Small intestine (tissue), 7 donors: Measurements from ENCODE around the gene MCCC2. TPM values are rescaled to one million over a fixed set of nuclear protein-coding genes. Genes with fewer than 3 reads are reported as not detected.
A peak's percentile ranks its signal among the peaks of the same experiment; 100 is the strongest.
"Not testable (repeated sequence)": the region's sequence is repeated elsewhere in the genome, so short reads cannot be mapped to it uniquely, and the experiment has no call there.

Experiments
- DNase-seq, 2 donors: peaks; one replicate each; pipeline versions ENCODE4 v3.0.0 to v3.0.0-alpha.2; 2013
- FAIRE-seq: peaks from 2 replicates; lab custom pipeline; 2012; peaks lifted over from hg19 to GRCh38; lab: Jason Lieb, UNC
- H3K27ac ChIP-seq, 3 donors: one replicate each; pipeline ENCODE4 v1.5.1; 2013; ENCODE audit warnings: low read length in 2 of 3, mild to moderate bottlenecking in 2 of 3, control low read depth in 1 of 3, inconsistent platforms in 1 of 3, low read depth in 1 of 3, moderate library complexity in 1 of 3
- H3K27me3 ChIP-seq, 3 donors: one replicate each; pipeline ENCODE4 v1.6.1; 2013; ENCODE audit warnings: low read length in 3 of 3, inconsistent platforms in 1 of 3; ENCODE audit not compliant: control insufficient read depth in 3 of 3, insufficient read depth in 3 of 3
- H3K36me3 ChIP-seq, 3 donors: one replicate each; pipeline ENCODE4 v1.6.1; 2013; ENCODE audit warnings: low read length in 3 of 3, inconsistent platforms in 1 of 3, low read depth in 1 of 3, mild to moderate bottlenecking in 1 of 3, moderate library complexity in 1 of 3; ENCODE audit not compliant: control insufficient read depth in 3 of 3, insufficient read depth in 2 of 3
- H3K4me1 ChIP-seq, 3 donors: one replicate each; pipeline ENCODE4 v1.6.1; 2013; ENCODE audit warnings: low read length in 2 of 3, inconsistent platforms in 1 of 3, low read depth in 1 of 3, mild to moderate bottlenecking in 1 of 3, moderate library complexity in 1 of 3; ENCODE audit not compliant: control insufficient read depth in 3 of 3, insufficient read depth in 2 of 3
- H3K4me3 ChIP-seq, 3 donors: one replicate each; pipeline ENCODE4 v1.5.1; 2013; ENCODE audit warnings: low read length in 3 of 3, control low read depth in 1 of 3, inconsistent platforms in 1 of 3, low read depth in 1 of 3, mild to moderate bottlenecking in 1 of 3, moderate library complexity in 1 of 3
- H3K9me3 ChIP-seq, 2 donors: one replicate each; pipeline ENCODE4 v1.6.1; 2013; ENCODE audit warnings: low read depth in 1 of 2, low read length in 1 of 2; ENCODE audit not compliant: control insufficient read depth in 2 of 2, insufficient read depth in 1 of 2
- WGBS, 3 donors: extraction: QIAGEN DNeasy Blood & Tissue Kit; methylation state at CpG; one replicate each; pipeline ENCODE4 v1.1.7; 2013; 5-methylcytosine and 5-hydroxymethylcytosine counted together
- polyA plus RNA-seq, 4 donors: library from polyadenylated mRNA; stranded (reverse) in 3 of 4; unstranded in 1 of 4; fragments of 200-250 nt in 3 of 4; fragments of 120-200 nt in 1 of 4; gene quantifications; one replicate each; pipeline versions ENCODE4 v1.2.1 to v1.2.3, GENCODE V29; 2013
- donor health status: healthy with polysubstance abuse.
- donor health status: control.
- donor health status: control.
- donor health status: Bipolar disorder and iron deficiency.
- donor health status: healthy.

The MCCC2 gene
- polyA plus RNA-seq, 4 donors = 24.9 to 44.9 (median 39.0) TPM

GRCh38 chr5:71658916-71659662, 71.9 kb downstream of the MCCC2 start:
- Histone ChIP-seq H3K4me3 (no peak overlapping the region), H3K4me1 (no peaks in the 10 kb centered on the region), H3K27ac (no peak overlapping the region), H3K36me3 (peaks cover 6 to 11% (median 8%) of the 10 kb centered on the region in 3 donors), H3K27me3 (no peaks in the 10 kb centered on the region), H3K9me3 (no peaks in the 10 kb centered on the region)
- DNase-seq = peak; percentile 11 to 27
- FAIRE-seq = no peak
- WGBS, 3 donors = 72 to 85% (median 82%) methylated on average over 3 of the region's 3 CpGs

DNA sequence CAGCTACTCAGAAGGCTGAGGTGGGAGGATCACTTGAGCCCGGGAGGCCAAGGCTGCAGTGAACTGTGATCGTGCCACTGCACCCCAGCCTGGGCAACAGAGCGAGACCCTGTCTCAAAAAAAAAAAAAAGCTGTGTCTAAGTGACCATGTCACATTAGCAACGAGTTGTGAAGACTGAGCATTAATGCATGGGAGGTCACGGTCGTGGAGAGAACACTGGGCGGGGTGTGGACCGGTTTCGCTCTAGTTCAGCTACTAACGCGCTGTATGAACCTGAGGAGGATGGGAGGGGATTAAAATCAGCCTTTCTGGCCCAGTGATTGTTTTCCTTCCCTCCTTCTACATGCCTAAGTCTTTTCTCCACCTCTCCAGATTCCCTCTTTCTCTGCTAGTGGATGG, 75.2 kb downstream of the MCCC2 start:
- DNase-seq (no peak), FAIRE-seq (no peak)
- Histone ChIP-seq H3K4me1 (no peaks in the 10 kb centered on the region), H3K36me3 (peaks cover 0 to 4% (median 2%) of the 10 kb centered on the region in 3 donors), H3K9me3 (no peaks in the 10 kb centered on the region), H3K27ac (no peak overlapping the region), H3K4me3 (no peak overlapping the region), H3K27me3 (no peaks in the 10 kb centered on the region)
- 89 to 95% (median 92%) methylated on average over 11 of the region's 11 CpGs for WGBS, 3 donors

DNA sequence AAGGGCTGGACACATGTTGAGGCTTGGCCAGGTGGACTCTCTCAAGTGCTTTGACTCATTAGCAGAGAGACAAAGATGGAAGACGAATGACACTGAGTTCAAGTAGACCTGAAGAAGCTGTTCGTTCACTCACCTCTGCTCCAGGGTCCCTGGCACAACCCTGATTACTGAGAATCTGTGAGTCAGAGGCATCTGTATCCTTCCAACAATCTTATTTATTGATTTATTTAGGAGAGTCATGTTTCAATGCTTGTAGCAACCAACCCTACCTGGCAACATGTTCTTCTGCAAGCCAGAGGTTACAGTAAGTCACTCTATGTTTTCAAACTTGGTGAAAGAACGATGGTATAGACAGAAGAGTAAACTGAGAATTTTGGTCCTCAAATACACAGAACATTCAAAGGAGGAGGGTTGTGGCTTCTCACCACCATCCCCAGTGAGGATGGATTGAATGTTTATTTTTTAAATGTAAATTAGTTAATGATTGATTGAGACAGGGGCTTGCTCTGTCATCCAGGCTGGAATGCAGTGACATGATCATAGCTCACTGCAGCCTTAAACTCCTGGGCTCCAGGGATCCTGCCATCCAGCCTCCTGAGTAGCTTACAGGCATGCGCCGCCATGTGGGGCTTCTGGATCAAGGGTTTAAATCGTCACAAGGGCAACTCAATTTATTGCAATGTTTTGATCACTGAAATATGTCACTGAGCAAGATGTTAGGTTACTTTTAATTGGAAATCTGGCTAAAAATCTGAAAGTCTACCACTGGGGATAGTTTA, 76.2 kb downstream of the MCCC2 start:
- no peak overlapping the region for H3K4me3 ChIP-seq
- DNase-seq (no peak), FAIRE-seq (no peak)
- no peaks in the 10 kb centered on the region for H3K9me3 ChIP-seq
- H3K36me3 ChIP-seq = no peaks in the 10 kb centered on the region
- 79 to 88% (median 85%) methylated on average over 6 of the region's 6 CpGs for WGBS, 3 donors
- no peak overlapping the region for H3K27ac ChIP-seq
- no peaks in the 10 kb centered on the region for H3K27me3 ChIP-seq
- no peaks in the 10 kb centered on the region for H3K4me1 ChIP-seq

GRCh38 chr5:71664615-71665014, 77.5 kb downstream of the MCCC2 start:
- not testable (repeated sequence) for H3K27ac ChIP-seq, H3K4me3 ChIP-seq, DNase-seq, H3K9me3 ChIP-seq, H3K36me3 ChIP-seq, H3K27me3 ChIP-seq, FAIRE-seq, H3K4me1 ChIP-seq
- 93 to 97% (median 94%) methylated on average over 3 of the region's 3 CpGs for WGBS, 3 donors

DNA sequence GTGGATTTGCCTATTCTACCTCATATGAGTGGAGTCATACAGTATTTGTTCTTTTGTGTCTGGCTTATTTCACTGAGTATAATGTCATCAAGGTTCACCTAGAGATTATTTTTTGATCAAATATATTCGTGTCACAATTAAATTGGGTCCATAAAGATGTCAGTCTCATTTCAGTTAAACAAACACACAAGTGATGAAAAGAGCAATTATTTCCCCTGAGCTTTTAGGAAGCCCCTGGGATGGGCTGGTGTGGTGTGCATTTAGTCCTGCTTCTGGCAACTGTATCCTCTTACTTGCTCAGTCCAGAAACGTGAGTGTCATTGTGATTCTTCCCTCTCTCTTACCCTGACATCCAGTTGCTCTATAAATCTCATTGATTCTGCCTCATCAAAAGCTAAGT, 79.2 kb downstream of the MCCC2 start:
- no peak overlapping the region for H3K27ac ChIP-seq
- no peak overlapping the region for H3K4me3 ChIP-seq
- FAIRE-seq = no peak
- H3K4me1 ChIP-seq = no peaks in the 10 kb centered on the region
- no peaks in the 10 kb centered on the region for H3K9me3 ChIP-seq
- WGBS, 3 donors = 43 to 47% (median 43%) methylated on average over 2 of the region's 2 CpGs
- H3K36me3 ChIP-seq = no peaks in the 10 kb centered on the region
- DNase-seq = no peak
- H3K27me3 ChIP-seq = peaks cover 0 to 3% (median 0%) of the 10 kb centered on the region in 3 donors

DNA sequence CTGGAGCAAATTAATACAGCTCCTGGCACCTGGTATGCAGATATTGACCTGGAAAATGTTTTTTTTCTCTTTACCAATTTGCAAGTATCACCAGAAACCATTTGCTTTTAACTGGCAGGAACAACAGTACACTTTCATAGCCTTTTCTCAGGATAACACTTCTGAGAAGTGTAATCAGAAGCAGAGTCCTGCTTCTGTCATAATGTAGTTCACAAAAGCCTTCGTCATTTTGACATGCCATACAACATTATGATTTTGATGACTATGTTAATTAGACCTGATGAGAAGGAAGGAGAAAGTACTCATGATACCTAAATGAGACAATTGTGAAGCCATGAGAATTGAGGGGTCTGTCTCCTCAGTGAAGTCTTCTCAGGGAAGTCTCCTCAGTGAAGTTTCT, 90.8 kb downstream of the MCCC2 start:
- H3K27me3 ChIP-seq = peaks cover 0 to 2% (median 0%) of the 10 kb centered on the region in 3 donors
- H3K4me1 ChIP-seq = no peaks in the 10 kb centered on the region
- H3K27ac ChIP-seq = no peak overlapping the region
- whole genome bisulfite sequencing, 3 donors = 73 to 84% (median 74%) methylated on average over 1 of the region's 1 CpG
- DNase-seq = no peak
- no peaks in the 10 kb centered on the region for H3K36me3 ChIP-seq
- FAIRE-seq = no peak
- no peaks in the 10 kb centered on the region for H3K9me3 ChIP-seq
- no peak overlapping the region for H3K4me3 ChIP-seq

DNA sequence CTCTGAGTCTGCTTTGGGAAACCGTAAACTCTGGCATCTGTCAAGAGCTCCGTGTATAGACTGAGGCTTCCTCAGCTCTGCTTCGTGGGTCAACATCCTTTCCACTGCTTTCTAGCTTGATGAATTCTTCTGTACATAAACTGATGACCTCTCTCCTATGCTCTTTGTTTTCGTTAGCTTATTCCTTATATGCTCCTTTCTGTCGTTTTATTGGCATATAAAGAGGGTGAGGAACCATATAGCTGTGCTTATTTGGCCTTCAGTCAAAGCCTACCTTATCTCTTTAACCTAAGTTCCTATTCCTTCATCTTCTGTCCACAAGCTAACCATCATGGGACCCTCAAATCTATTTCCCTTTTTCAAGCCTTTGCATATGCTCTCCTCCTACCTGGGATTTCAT, 92.6 kb downstream of the MCCC2 start:
- H3K36me3 ChIP-seq = no peaks in the 10 kb centered on the region
- H3K27ac ChIP-seq = no peak overlapping the region
- peaks cover 0 to 6% of the 10 kb centered on the region in 2 donors for H3K9me3 ChIP-seq
- H3K4me3 ChIP-seq = no peak overlapping the region
- DNase-seq (no peak), FAIRE-seq (no peak)
- H3K27me3 ChIP-seq = peaks cover 0 to 2% (median 0%) of the 10 kb centered on the region in 3 donors
- H3K4me1 ChIP-seq = no peaks in the 10 kb centered on the region
- WGBS, 3 donors = 44 to 68% (median 63%) methylated on average over 5 of the region's 5 CpGs

DNA sequence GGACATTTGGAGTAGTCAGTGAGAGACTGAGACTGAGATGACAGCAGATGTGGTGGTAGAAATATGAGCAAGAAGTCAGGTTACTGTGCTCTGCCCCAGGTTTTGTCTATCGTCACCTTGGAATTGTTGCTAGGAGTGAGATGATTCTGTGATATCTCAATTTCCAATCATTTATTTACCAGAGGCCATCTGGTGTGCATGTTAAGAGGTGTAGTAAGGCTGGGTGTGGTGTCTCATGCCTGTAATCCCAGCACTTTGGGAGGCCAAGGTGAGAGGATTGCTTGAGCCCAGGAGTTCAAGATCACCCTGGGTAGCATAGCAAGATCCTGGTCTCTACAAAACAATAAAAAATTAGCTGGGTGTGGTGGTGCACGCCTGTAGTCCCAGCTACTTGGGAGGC, 93.4 kb downstream of the MCCC2 start:
- peaks cover 0 to 6% of the 10 kb centered on the region in 2 donors for H3K9me3 ChIP-seq
- no peaks in the 10 kb centered on the region for H3K36me3 ChIP-seq
- WGBS, 3 donors = 71 to 91% (median 83%) methylated on average over 2 of the region's 2 CpGs
- no peak overlapping the region for H3K27ac ChIP-seq
- no peak overlapping the region for H3K4me3 ChIP-seq
- FAIRE-seq (no peak), DNase-seq (no peak)
- H3K4me1 ChIP-seq = no peaks in the 10 kb centered on the region
- peaks cover 0 to 2% (median 0%) of the 10 kb centered on the region in 3 donors for H3K27me3 ChIP-seq
